Measurements from ENCODE around the gene SRPRA.
"Not testable (repeated sequence)": the region's sequence is repeated elsewhere in the genome, so short reads cannot be mapped to it uniquely, and the experiment has no call there.

The SRPRA gene

DNA sequence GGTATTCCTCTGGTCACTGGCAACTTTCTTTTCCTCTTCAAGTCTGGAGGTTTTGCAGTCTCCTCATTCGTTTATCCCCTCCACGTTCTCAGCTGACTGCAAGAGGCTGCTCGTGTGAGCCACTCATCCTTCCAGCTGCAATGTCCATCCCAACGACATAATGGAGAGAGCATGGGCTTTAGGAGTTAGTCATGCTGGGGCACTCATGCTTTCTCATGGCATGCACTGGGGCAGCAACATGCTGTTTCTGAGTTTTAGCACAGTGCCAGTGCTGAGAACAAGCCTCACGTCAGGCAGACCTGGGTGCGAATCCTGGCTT, 42.3 kb upstream of the SRPRA start:
- TF ChIP-seq, protein P1, sequence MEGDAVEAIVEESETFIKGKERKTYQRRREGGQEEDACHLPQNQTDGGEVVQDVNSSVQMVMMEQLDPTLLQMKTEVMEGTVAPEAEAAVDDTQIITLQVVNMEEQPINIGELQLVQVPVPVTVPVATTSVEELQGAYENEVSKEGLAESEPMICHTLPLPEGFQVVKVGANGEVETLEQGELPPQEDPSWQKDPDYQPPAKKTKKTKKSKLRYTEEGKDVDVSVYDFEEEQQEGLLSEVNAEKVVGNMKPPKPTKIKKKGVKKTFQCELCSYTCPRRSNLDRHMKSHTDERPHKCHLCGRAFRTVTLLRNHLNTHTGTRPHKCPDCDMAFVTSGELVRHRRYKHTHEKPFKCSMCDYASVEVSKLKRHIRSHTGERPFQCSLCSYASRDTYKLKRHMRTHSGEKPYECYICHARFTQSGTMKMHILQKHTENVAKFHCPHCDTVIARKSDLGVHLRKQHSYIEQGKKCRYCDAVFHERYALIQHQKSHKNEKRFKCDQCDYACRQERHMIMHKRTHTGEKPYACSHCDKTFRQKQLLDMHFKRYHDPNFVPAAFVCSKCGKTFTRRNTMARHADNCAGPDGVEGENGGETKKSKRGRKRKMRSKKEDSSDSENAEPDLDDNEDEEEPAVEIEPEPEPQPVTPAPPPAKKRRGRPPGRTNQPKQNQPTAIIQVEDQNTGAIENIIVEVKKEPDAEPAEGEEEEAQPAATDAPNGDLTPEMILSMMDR (IDR thresholded peaks at IDR 0.05; ENCODE audit: low read depth, low read length, missing control alignments) = no peak
- H3K4me3 ChIP-seq (replicated peaks; ENCODE audit: low read depth, low read length) = no peak overlapping the region
- DNase-seq (ENCODE audit: extremely low read depth, low read depth) = no peak

DNA sequence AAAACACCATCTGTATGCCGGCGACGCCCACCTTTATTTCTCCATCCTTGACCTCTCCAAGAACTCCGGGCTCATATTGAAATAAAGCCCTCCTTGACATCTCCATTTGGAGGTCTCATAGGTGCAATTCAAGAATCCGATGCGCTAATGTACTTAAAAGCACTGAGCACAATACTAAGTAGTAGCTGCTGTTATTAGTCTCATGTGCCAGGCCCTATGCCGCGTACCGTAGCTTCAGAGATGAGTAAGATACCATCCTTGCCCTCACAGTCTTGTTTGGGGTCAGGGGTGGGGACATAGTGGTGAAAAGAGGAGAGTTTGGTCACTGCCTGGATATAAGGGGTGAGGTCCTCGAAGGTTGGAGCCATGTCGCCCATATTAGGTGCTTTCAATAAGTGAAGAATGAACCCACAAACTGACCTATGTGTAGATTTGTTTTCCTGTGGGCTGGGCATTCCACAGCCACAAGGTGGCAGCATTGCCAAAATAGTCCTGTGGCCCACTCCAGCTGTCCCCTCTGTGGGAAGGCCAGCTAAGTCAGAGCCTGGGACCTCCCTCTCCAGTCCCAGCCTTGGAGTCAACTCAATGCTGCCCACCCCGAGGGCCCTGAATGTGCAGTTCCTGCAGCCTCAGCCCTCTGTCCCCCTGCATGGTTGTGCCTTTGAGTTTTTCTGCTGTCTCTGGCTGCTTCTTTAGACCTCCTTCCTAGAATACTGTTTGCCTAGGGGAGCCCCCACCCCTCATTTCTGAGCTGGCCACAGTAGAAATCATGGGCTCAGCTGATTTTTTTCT, 41.7 kb upstream of the SRPRA start:
- peak; percentile 38 for DNase-seq (ENCODE audit: extremely low read depth, low read depth)
- no peak overlapping the region for H3K4me3 ChIP-seq (replicated peaks; ENCODE audit: low read depth, low read length)
- TF ChIP-seq, protein P1 (IDR thresholded peaks at IDR 0.05; ENCODE audit: low read depth, low read length, missing control alignments) = peak; percentile 88

DNA sequence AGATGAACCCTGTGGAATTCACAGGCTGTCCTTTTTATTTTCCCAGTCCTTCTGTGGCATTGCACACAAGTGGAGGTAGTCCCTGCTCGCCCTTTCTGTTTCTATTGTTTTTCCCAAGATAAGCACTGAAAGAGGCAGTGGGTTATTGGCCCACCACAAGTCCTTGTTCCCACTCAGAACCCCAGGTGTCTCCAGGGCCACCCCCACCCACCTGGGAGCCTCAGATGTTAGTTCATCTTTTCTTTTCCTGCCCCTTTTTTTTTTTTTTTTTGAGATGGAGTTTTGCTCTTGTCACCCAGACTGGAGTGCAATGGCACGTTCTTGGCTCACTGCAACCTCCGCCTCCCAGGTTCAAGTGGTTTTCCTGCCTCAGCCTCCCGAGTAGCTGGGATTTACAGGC, 40.1 kb upstream of the SRPRA start:
- DNase-seq (ENCODE audit: extremely low read depth, low read depth); H3K4me3 ChIP-seq (replicated peaks; ENCODE audit: low read depth, low read length): not testable (repeated sequence)

DNA sequence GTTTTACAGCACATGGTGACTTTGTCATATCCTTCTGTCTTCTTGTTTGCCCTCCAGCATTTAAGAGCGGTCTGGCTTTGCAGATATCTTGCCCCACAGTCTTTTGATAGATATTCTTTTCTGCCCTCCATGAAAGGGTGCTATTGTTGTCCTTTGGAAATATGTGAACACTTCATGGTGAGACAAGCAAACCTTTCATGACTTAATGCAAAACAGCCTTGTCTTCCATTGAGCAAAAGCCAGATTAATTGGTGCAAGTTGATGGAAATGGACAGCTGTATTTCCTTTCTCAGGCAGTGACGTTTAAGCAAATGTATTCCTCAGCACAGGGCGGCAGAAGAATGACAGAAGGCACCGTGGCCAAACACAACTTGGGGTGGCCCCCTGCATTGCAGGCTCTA, 39.6 kb upstream of the SRPRA start:
- DNase-seq (ENCODE audit: extremely low read depth, low read depth) = no peak
- TF ChIP-seq, protein P1 (IDR thresholded peaks at IDR 0.05; ENCODE audit: low read depth, low read length, missing control alignments) = no peak
- no peak overlapping the region for H3K4me3 ChIP-seq (replicated peaks; ENCODE audit: low read depth, low read length)

DNA sequence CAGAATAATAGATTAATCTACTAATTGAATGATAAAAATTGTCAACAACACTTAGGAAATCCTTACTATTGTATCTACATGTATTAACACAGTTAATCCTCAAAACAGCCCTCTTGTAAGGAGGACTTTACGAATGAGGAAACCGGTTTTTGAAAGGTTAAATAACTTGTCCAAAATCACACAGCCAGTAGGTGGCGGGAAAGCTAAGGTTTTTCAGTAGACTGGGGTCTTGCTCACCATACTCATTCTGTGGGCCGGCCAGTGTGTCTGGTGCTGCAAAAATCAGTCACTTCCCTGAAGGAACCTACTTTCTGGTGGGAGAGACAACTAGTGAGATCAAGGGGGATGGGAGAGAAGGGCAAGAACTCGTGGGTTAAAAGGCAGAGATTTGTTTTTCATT, 39.0 kb upstream of the SRPRA start:
- TF ChIP-seq, protein P1 (IDR thresholded peaks at IDR 0.05; ENCODE audit: low read depth, low read length, missing control alignments) = peak; percentile 51
- no peak for DNase-seq (ENCODE audit: extremely low read depth, low read depth)
- H3K4me3 ChIP-seq (replicated peaks; ENCODE audit: low read depth, low read length) = no peak overlapping the region

DNA sequence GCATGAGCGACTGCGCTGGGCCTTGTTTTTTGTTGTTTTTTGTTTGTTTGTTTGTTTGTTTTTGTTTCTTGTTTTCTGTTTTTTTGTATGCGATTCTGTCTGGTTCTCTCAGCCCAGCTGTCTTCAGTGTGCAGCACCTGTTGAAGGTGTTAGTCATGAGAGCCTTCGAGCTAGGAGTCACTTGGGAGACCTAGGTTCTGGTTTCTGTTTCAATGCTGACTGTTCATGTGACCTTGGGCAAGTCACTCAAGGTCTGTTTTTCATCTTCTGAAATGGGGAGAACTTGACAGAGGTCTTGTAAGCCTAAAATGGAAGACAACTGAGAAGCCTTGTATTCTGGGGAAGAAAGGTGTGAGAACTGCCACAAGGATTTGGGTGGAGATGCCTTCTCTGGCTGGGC, 37.0 kb upstream of the SRPRA start:
- no peak for DNase-seq (ENCODE audit: extremely low read depth, low read depth)
- H3K4me3 ChIP-seq (replicated peaks; ENCODE audit: low read depth, low read length) = no peak overlapping the region
- TF ChIP-seq, protein P1 (IDR thresholded peaks at IDR 0.05; ENCODE audit: low read depth, low read length, missing control alignments) = no peak

DNA sequence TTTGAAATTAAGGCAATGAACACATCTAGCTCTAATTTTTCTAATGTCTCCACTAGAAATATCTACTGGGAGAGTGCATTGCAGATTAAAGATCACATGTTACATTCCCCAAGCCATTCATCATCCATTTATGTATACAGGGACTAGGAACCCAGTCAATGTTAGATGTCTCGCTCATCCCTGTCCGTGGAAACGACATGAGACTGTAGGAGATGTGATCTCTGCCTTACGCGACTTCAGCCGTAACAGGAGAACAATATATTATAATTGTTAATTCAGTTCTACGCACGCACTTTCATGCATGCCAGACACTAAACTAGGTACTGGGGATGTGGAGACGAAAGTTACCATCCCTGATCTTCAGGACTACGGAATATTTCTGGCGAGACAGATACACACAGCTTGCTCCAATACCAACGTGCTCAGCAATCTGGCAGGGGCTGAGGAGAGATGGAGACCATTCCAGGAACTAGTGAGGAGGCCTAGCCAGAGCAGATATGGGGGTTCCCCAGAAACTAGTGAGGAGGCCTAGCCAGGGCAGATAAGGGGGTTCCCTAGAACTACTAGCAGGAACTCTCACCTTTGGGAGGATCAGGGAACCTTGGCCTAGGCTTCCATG, 35.9 kb upstream of the SRPRA start:
- TF ChIP-seq, protein P1 (IDR thresholded peaks at IDR 0.05; ENCODE audit: low read depth, low read length, missing control alignments) = no peak
- DNase-seq (ENCODE audit: extremely low read depth, low read depth) = no peak
- peak overlapping the region; percentile 78 for H3K4me3 ChIP-seq (replicated peaks; ENCODE audit: low read depth, low read length)
